Activated naive CD8-positive, alpha-beta T cell treated with anti-CD3 and anti-CD28 coated beads, Interleukin-2, amount 10 ng/mL, durations not matched to agents 7 days and 5 days (primary cell): ENCODE measurements around the gene HECTD4. TPM values are rescaled to one million over a fixed set of nuclear protein-coding genes. Genes with fewer than 3 reads are reported as not detected.

Source experiments
- ATAC-seq: fragments of 150-1000 bp; cut with Tn5 transposase; one replicate; pipeline ENCODE4 v1.10.0; 2021; ENCODE audit warnings: low read depth, moderate library complexity
- POLR2A ChIA-PET: fragments of 350-600 bp; sonication (Branson Sonifier 250); formaldehyde crosslinking; loops from one replicate; lab custom pipeline; 2021; ENCODE audit warnings: antibody characterized with exemption; lab: Charles Lee
- DNase-seq: peaks from one replicate; pipeline ENCODE4 v3.0.0; 2021
- H3K27ac Mint-ChIP-seq: one replicate; pipeline ENCODE4 v1.8.0; 2022; ENCODE audit warnings: mild to moderate bottlenecking, mixed read lengths
- H3K27me3 Mint-ChIP-seq: one replicate; pipeline ENCODE4 v1.8.0; 2022; ENCODE audit warnings: mild to moderate bottlenecking, moderate library complexity, mixed read lengths
- H3K36me3 Mint-ChIP-seq: one replicate; pipeline ENCODE4 v1.8.0; 2021; ENCODE audit warnings: mild to moderate bottlenecking, mixed read lengths
- H3K4me1 Mint-ChIP-seq: one replicate; pipeline ENCODE4 v1.8.0; 2021; ENCODE audit warnings: mixed read lengths
- H3K4me3 Mint-ChIP-seq: one replicate; pipeline ENCODE4 v1.8.0; 2022; ENCODE audit warnings: mild to moderate bottlenecking, moderate library complexity, mixed read lengths
- H3K9me3 Mint-ChIP-seq: one replicate; pipeline ENCODE4 v1.8.0; 2021; ENCODE audit warnings: mixed read lengths
- total RNA-seq, 2 experiments: library from RNA; stranded (reverse); gene quantifications; one replicate each; pipeline ENCODE4 v1.2.3, GENCODE V29; 2021

HECTD4 gene
- total RNA-seq, 2 experiments from 2014 or later = 45.8 to 47.0 TPM

DNA sequence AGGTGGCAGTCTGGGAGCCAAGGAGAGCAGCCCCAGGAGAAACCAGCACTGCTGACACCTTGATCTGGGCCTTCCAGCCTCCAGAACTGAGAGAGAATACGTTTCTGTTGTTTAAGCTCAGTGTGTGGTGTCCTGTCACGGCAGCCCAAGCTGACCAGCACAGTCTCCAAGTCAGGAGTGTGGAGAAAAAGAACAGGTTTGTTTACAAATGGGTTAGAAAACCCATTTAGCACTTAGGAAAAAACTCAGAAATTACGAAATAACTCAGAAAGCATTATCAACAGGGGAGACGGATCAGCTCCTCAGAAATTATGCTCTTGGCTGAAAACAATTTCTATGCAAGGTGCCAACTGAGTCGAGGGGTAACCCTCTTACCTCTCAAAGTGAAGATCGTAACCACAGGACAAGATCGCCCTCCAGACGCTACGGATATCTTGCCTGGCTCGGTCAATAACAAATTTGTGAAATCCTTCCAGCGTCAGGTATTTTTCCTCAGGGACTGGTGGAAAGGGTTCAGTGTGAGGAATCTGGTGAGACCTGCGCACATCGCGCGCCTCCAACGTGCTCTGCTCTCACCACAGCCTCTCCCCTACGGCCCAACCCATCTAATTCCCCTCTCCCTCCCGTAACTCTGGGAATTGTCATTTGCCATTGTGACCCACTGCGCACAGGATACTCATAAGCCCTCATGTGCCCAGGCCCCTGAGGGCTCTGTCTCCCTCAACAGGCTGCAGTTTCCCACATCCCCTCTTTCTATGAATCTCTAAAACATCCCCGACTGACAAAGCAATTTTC lies 206.7 kb downstream of the HECTD4 start:
- H3K36me3 Mint-ChIP-seq = peaks cover 14% of the 10 kb centered on the region
- H3K27ac Mint-ChIP-seq = no peak overlapping the region
- H3K4me1 Mint-ChIP-seq = no peaks in the 10 kb centered on the region
- ATAC-seq = no peak
- H3K27me3 Mint-ChIP-seq = no peaks in the 10 kb centered on the region
- POLR2A ChIA-PET = no interaction called here
- DNase-seq = no peak
- H3K4me3 Mint-ChIP-seq = no peak overlapping the region
- no peaks in the 10 kb centered on the region for H3K9me3 Mint-ChIP-seq

DNA sequence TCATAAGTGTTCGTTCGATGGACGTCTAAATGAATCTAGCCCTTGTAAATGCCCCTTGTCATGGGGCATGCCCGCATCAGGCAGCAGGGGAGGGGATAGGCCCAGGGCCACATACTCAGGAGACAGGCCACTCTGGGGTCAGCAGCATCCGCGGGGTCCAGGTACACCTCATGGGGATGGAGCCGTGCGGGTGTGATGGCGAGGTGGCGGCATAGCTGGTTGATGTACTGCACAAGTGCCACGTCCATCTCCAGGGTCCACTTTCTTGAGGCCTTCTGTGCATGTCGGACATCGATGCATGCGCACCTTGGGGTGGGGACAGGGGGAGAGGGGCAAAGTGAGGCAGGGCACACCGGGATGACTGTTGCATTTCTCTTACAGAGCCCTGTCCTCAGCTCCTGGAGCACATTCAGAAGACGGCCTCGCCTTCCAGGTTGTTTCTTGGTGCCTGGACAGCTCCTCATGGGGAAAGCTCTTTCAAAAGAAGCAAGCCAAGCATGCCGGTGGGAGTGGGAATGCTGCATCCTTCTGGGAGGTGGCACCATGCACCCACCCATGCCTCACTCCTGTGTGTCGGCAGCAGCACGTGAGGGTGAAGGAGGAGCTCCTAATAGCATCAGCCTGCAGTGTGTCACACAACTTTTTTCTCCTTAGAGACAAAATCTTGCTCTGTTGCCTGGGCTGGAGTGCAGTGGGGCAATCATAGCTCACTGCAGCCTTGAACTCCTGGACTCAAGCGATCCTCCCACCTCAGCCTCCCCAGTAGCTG lies 209.5 kb downstream of the HECTD4 start:
- POLR2A ChIA-PET = no interaction called here

DNA sequence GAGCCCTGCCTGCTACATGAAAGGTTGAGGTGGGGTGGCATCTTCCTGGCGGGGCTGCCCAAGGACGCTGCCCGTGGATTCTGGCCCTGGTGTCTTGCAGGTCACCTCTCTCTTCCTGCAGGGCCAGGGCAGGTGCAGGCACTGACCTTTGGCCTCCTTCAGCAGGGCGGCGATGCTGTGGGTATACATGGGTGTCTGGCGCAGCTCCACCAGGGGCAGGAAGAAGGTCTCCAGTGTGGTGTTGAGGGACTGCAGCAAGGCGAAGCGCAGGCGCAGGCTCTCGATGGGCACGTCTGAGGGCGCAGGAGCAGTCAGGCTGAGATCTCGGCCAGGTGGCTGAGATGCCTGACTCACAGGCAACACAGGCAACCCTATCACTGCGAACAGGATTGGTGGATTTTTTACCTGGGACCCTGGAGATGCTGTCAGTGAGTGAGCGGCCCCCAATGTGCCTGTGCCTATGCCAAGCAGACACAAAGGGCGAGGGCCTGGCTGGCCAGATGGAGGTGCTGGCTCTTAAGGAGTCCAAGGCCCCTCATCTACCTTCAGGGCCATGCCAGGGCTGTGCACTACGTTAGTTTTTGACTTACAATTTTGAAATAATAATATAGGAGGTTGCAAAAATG lies 211.1 kb downstream of the HECTD4 start:
- peaks cover 11% of the 10 kb centered on the region for H3K36me3 Mint-ChIP-seq
- H3K27me3 Mint-ChIP-seq = no peaks in the 10 kb centered on the region

More for the DNA sequence above, 209.5 kb downstream of the HECTD4 start:
- ATAC-seq = no peak
- H3K36me3 Mint-ChIP-seq = peaks cover 12% of the 10 kb centered on the region
- DNase-seq = no peak
- H3K27ac Mint-ChIP-seq = no peak overlapping the region
- H3K9me3 Mint-ChIP-seq = no peaks in the 10 kb centered on the region
- no peak overlapping the region for H3K4me3 Mint-ChIP-seq
- no peaks in the 10 kb centered on the region for H3K4me1 Mint-ChIP-seq
- no peaks in the 10 kb centered on the region for H3K27me3 Mint-ChIP-seq

DNA sequence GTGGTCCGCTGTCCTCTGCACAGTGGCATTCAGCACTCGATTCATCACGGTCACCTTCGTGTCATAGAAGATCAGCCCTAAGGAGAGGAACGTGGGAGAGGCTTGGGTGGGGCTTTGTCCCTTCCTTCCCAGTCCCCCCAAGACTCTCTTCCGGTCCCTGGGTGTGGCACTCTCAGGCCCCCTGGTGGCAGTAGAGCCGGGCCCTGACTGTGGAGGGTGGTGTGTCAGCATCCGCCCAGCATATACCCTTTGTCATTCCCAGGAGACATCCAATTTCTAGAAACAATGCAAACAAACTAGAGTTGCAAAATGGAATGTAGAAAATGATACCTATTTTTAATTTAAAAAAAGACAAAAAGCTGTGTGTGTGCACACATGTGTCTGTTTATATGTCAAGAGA lies 211.9 kb downstream of the HECTD4 start:
- ATAC-seq = peak; percentile 59
- peak; percentile 54 for DNase-seq
- Mint-ChIP-seq H3K4me3 (no peak overlapping the region), H3K4me1 (no peaks in the 10 kb centered on the region), H3K9me3 (no peaks in the 10 kb centered on the region), H3K27me3 (no peaks in the 10 kb centered on the region), H3K36me3 (peaks cover 5% of the 10 kb centered on the region), H3K27ac (peak overlapping the region; percentile 8)
- POLR2A ChIA-PET = no interaction called here

More for the DNA sequence above, 211.1 kb downstream of the HECTD4 start:
- Mint-ChIP-seq H3K9me3 (no peaks in the 10 kb centered on the region), H3K27ac (no peak overlapping the region), H3K4me1 (no peaks in the 10 kb centered on the region), H3K4me3 (no peak overlapping the region)
- ATAC-seq (no peak), DNase-seq (no peak)
- POLR2A ChIA-PET = no interaction called here

DNA sequence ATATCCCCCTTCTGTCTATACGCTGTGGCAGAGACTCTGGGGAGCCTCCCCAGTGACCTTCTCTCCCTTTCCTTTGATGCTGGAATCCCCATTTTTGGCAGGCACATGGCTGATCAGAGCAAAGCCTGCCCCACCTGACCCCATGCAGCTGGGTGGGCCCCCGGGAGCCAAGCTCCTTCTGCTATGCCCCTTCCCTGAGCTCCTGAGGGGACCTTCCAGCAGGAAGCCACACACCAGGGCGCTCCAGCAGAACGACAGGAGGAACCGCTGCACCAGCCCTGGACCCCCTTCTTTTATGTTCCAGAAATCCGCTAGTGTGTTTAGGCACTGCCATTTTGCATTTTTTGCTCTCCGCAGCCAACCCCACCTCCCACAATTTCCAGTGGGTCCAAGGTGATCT lies 212.3 kb downstream of the HECTD4 start:
- peak overlapping the region; percentile 8 for H3K27ac Mint-ChIP-seq
- no peak for ATAC-seq
- no peak overlapping the region for H3K4me3 Mint-ChIP-seq
- POLR2A ChIA-PET = no interaction called here
- no peaks in the 10 kb centered on the region for H3K9me3 Mint-ChIP-seq
- H3K27me3 Mint-ChIP-seq = no peaks in the 10 kb centered on the region
- DNase-seq = no peak
- peaks cover 3% of the 10 kb centered on the region for H3K36me3 Mint-ChIP-seq
- H3K4me1 Mint-ChIP-seq = no peaks in the 10 kb centered on the region

DNA sequence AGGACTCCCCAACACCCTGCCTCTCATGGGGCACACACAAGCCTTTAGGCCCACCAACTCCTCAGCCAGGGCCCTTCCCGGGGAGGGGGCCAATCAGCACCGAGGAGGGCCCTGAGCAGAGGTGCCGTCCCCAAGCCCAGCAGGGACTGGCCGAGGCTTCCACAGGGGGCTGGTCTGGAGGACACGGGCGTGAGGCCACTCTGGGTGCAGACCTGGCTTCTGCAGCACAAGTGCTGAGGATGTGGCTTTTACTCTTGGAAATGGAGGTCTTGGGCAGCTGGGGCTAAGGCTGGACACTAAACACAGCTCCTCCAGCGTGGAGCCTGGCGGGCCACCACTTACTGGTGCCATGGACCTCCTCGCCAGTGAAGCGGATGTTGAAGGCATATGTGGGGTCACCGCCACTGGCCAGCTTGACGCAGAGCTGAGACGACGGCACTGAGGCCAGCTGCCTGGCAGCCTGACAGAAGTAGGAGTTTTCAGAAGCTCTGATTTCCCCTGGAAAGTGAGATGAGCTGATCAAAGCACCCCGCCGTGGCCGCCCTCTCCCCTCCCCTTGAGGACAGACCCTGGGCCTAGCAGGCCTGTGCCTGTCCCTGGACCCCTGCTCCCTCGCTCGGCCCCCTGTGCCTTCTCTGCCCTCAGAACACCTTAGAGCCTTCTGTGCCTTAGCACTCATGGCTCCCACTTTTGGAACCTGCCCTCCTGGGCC lies 212.9 kb downstream of the HECTD4 start:
- POLR2A ChIA-PET = no interaction called here
- ATAC-seq = no peak
- no peak for DNase-seq
- Mint-ChIP-seq H3K27ac (no peak overlapping the region), H3K27me3 (no peaks in the 10 kb centered on the region), H3K4me1 (no peaks in the 10 kb centered on the region), H3K4me3 (no peak overlapping the region), H3K36me3 (peaks cover 3% of the 10 kb centered on the region), H3K9me3 (no peaks in the 10 kb centered on the region)

DNA sequence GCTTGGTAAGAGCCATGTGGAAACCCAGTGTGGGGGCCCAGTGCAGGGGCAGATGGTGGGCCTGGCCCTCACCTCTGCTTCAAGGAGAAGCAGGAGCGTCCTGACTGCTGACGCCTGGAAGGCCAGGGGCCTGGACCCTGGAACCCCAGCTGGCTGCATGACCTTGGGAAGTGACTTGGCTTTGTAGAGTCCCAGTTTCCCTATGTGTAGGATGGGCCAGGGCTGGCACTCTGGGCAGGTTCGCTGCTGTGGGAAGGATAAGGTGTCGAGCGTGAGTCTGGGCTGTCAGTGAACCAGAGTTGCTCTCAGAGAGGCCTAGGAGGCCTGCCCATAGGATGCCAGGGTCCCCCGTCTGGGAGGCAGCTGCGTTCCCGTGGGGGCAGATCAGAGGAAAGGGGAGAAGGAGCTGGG lies 213.7 kb downstream of the HECTD4 start:
- DNase-seq (no peak), ATAC-seq (no peak)
- Mint-ChIP-seq H3K9me3 (no peaks in the 10 kb centered on the region), H3K4me3 (no peak overlapping the region), H3K4me1 (no peaks in the 10 kb centered on the region), H3K36me3 (peaks cover 3% of the 10 kb centered on the region), H3K27me3 (no peaks in the 10 kb centered on the region), H3K27ac (no peak overlapping the region)
- POLR2A ChIA-PET = no interaction called here

DNA sequence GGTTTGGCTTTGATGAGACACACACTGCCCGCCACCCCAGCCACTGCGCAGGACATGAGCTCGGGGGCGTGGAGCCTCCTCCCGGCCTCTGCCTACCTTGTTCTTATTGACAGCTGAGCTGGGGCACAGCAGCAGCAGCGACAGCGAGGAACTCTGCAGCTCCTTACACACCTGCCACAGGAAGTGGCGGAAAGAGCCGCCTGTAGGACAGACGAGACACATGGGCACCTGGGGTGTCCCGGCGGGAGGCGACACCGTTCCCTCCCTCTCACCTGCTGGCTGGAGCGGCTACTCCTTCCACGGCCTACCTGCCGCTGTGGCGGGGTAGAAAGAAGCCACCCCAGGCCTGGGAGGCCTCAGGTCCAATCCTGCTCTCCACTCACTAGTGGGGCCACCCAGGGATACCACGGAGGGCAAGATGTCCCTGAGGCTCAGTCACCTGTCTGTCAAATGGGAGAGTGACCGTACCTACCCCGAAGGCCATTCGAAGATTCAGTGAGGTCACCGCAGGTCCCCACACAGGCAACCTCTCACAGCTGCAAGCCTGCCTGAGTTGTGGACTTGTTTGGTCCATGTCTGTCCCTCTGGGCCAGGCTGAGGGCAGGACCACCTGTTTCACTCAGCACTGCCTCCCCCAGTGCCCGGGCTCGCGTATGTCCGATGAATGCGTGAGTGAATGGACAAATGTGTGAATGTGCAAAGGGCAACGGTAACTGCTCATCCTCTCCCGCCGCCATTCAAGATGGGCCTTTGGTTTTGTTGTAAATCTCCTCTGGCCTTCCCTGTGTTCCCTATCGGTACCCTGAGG lies 214.3 kb downstream of the HECTD4 start:
- POLR2A ChIA-PET = no interaction called here
- Mint-ChIP-seq H3K4me1 (no peaks in the 10 kb centered on the region), H3K4me3 (no peak overlapping the region), H3K36me3 (peaks cover 4% of the 10 kb centered on the region), H3K27me3 (no peaks in the 10 kb centered on the region), H3K9me3 (no peaks in the 10 kb centered on the region), H3K27ac (no peak overlapping the region)
- DNase-seq = no peak
- ATAC-seq = no peak

DNA sequence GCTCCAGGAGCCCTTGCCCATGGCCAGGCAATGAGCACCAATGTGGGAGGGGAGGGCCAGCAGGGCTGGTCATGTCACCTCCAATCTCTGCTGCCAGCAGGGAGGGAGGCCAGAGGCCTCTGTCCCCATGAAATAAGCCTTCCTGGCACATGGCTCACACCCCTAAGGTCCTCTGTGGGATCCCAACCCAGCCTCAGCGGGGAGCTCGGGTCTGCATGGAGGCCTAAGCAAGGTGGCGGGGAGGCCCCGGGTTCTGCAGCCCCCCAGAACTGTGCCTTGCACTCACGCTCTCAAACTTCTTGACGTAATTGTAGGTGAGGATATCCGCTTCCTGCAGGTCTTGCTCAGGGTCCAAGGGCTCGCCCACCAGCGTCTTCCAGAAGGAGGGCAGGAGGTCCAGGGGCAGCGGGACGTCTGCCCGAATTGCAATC lies 215.2 kb downstream of the HECTD4 start:
- no peak overlapping the region for H3K27ac Mint-ChIP-seq
- ATAC-seq = no peak

DNA sequence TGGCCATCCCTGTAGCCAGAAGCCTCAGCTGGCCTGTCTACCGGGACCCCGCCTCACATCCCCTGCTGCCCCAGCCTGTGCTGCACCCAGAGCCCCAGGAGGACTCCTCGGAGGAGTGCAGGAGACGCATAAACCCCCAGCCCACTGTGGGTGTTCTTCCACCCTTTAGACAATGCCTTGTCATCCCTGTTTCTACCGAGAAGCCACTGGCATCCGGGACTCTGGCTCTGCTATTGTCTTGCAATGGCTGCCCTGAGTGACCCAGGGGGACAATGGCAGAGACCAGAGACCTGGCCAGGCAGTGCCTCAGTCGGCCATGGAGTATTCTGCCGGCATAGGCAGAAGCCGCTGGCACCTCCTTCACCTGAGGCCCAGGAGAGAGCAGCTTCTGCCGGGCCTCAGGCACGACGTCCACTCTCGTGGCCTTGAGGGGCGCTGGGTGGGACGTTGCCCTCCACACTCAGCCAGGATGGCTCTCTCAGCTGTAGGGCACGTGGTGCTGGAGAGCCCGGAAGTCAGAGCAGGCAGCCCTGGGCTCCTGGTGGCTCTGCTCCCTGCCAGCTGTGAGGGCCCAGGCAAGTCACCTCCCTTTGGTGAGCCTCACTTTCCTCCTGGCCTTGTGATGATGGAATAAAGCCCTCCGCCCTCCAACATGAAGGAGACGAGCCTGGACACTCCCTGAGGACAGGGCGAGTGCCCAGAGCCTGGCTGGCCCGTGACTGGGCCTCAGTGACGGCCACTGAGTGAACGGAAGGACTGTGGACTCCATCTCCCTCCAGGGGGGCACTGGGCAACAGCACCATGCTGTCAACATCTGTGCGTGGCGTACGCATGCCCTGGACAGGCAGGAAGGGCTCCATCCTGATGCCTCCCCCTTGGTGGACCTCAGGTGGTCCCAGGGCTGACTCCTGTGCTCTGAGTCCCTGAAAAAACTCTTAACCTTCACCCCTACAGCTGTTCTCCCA lies 215.9 kb downstream of the HECTD4 start:
- no peak overlapping the region for H3K4me3 Mint-ChIP-seq
- ATAC-seq (no peak), DNase-seq (no peak)
- H3K27ac Mint-ChIP-seq = no peak overlapping the region
- H3K4me1 Mint-ChIP-seq = no peaks in the 10 kb centered on the region
- no peaks in the 10 kb centered on the region for H3K27me3 Mint-ChIP-seq
- POLR2A ChIA-PET = no interaction called here
- peaks cover 5% of the 10 kb centered on the region for H3K36me3 Mint-ChIP-seq
- H3K9me3 Mint-ChIP-seq = no peaks in the 10 kb centered on the region

More for the DNA sequence above, 215.2 kb downstream of the HECTD4 start:
- DNase-seq = no peak
- H3K4me3 Mint-ChIP-seq = no peak overlapping the region
- POLR2A ChIA-PET = no interaction called here
- no peaks in the 10 kb centered on the region for H3K27me3 Mint-ChIP-seq
- peaks cover 3% of the 10 kb centered on the region for H3K36me3 Mint-ChIP-seq
- H3K9me3 Mint-ChIP-seq = no peaks in the 10 kb centered on the region
- H3K4me1 Mint-ChIP-seq = no peaks in the 10 kb centered on the region

DNA sequence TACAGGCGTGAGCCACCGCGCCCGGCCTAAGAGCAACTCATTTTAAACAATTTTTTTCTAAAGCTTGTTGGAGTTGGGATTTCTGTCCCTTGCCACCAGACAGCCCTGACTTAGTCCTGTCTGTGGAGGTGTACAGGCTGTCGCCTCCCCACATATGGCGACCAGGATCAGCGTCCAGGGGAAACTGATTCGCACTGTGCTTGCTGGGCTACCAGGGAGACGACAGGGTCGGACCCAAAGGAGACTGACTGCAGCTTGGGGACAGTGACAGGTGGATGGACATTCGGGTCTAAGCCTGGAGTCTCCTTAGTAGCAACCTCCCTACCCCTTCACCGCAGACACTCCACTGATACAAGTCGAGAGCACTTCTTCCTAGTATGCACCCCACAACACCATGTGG lies 216.6 kb downstream of the HECTD4 start:
- H3K4me3 Mint-ChIP-seq = no peak overlapping the region
- POLR2A ChIA-PET = no interaction called here
- no peak overlapping the region for H3K27ac Mint-ChIP-seq
- H3K9me3 Mint-ChIP-seq = no peaks in the 10 kb centered on the region
- no peaks in the 10 kb centered on the region for H3K27me3 Mint-ChIP-seq
- no peak for DNase-seq
- ATAC-seq = no peak
- H3K4me1 Mint-ChIP-seq = no peaks in the 10 kb centered on the region
- H3K36me3 Mint-ChIP-seq = peaks cover 8% of the 10 kb centered on the region
